DND-41 (cell line): ENCODE data around the gene ZNF79.

Source experiments
- EZH2 ChIP-seq: IDR thresholded peaks from 3 replicates; pipeline ENCODE4 v1.6.1; 2012; ENCODE audit warnings: borderline replicate concordance, low read depth, mild to moderate bottlenecking, moderate library complexity, low read length, inconsistent platforms; ENCODE audit not compliant: severe bottlenecking
- TF ChIP-seq, protein P1 (sequence below): IDR thresholded peaks from 2 replicates; pipeline ENCODE4 v1.5.1; 2012; ENCODE audit warnings: borderline replicate concordance, low read length, moderate library complexity, mild to moderate bottlenecking; ENCODE audit not compliant: poor library complexity, severe bottlenecking; ENCODE audit errors: extremely low read depth

DNA sequence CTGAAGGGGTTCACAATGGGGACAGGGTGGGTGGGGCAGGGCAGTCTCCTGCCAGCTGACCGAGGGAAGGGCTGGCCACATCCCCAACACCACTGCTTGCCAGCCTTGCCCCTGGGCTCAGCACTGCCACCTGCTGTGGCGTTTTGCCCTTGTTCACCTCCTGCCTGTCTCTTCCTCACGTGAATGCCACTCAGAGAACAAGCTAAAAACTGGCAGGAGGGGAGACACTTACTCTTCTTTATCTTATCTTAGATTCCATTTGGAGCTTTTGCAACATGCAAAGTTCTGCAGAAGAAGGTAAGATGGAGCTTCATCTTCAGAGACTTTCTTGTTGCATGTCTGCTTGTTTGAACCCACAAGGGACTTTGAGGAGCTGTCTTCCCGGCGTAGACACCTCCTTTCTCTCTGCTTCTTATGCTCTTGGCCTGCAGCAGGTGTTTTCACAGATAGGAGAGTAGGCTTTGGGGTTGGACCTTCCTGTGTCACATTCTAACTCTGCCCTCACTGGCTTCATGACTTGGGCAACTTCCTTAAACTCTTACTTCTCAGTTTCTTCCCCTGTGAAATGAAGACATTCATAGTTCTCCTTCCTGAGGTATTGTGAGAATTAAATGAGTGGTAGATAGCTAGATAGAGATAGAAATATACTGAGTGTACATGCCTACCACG lies 31.3 kb downstream of the ZNF79 start:
- TF ChIP-seq, protein P1, sequence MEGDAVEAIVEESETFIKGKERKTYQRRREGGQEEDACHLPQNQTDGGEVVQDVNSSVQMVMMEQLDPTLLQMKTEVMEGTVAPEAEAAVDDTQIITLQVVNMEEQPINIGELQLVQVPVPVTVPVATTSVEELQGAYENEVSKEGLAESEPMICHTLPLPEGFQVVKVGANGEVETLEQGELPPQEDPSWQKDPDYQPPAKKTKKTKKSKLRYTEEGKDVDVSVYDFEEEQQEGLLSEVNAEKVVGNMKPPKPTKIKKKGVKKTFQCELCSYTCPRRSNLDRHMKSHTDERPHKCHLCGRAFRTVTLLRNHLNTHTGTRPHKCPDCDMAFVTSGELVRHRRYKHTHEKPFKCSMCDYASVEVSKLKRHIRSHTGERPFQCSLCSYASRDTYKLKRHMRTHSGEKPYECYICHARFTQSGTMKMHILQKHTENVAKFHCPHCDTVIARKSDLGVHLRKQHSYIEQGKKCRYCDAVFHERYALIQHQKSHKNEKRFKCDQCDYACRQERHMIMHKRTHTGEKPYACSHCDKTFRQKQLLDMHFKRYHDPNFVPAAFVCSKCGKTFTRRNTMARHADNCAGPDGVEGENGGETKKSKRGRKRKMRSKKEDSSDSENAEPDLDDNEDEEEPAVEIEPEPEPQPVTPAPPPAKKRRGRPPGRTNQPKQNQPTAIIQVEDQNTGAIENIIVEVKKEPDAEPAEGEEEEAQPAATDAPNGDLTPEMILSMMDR: peak; percentile 52
- TF ChIP-seq EZH2: no peak
